Stimulated activated CD8-positive, alpha-beta memory T cell treated with anti-CD3 and anti-CD28 coated beads, Interleukin-12 subunit alpha, Interleukin-12 subunit beta, amount 100 ng/mL, for 24 hours (primary cell): ENCODE measurements around the gene C22orf31.
"Not testable (repeated sequence)": the region's sequence is repeated elsewhere in the genome, so short reads cannot be mapped to it uniquely, and the experiment has no call there.

Source experiments
- DNase-seq: peaks from one replicate; pipeline ENCODE4 v3.0.0-alpha.2; 2020; ENCODE audit errors: extremely low read depth

C22orf31 gene

GRCh38 chr22:29055192-29055830, 6.3 kb downstream of the C22orf31 start:
- DNase-seq: no peak

GRCh38 chr22:29054251-29054767, 7.3 kb downstream of the C22orf31 start:
- DNase-seq: no peak

GRCh38 chr22:29053048-29053702, 8.5 kb downstream of the C22orf31 start:
- DNase-seq: no peak

GRCh38 chr22:29050457-29050856, 11.2 kb downstream of the C22orf31 start:
- DNase-seq: no peak

GRCh38 chr22:29049655-29050263, 11.9 kb downstream of the C22orf31 start:
- DNase-seq: no peak

- no peak for DNase-seq
These were observed 12.6 kb downstream of the C22orf31 start for GRCh38 chr22:29048822-29049654.

- no peak for DNase-seq
These were observed 16.9 kb downstream of the C22orf31 start for GRCh38 chr22:29044657-29045176.

GRCh38 chr22:29043906-29044575, 17.6 kb downstream of the C22orf31 start:
- DNase-seq: no peak

- DNase-seq: no peak
These were observed 20.2 kb downstream of the C22orf31 start for GRCh38 chr22:29041408-29041807.

- DNase-seq: peak; percentile 20
These were observed 21.0 kb downstream of the C22orf31 start for GRCh38 chr22:29040385-29041275.

GRCh38 chr22:29039684-29040083, 21.9 kb downstream of the C22orf31 start:
- not testable (repeated sequence) for DNase-seq

- DNase-seq: no peak
These were observed 22.5 kb downstream of the C22orf31 start for GRCh38 chr22:29039148-29039547.

GRCh38 chr22:29037340-29037932, 24.2 kb downstream of the C22orf31 start:
- no peak for DNase-seq

- no peak for DNase-seq
These were observed 29.0 kb downstream of the C22orf31 start for GRCh38 chr22:29032584-29032983.

- no peak for DNase-seq
These were observed 29.6 kb downstream of the C22orf31 start for GRCh38 chr22:29032014-29032475.

GRCh38 chr22:29031227-29032011, 30.2 kb downstream of the C22orf31 start:
- no peak for DNase-seq

GRCh38 chr22:29030618-29031226, 30.9 kb downstream of the C22orf31 start:
- no peak for DNase-seq

GRCh38 chr22:29030016-29030617, 31.5 kb downstream of the C22orf31 start:
- DNase-seq: no peak
